HFFc6 (cell line): ENCODE measurements around the gene ZNF679. TPM values are rescaled to one million over a fixed set of nuclear protein-coding genes. Genes with fewer than 3 reads are reported as not detected.
"Not testable (repeated sequence)": the region's sequence is repeated elsewhere in the genome, so short reads cannot be mapped to it uniquely, and the experiment has no call there.

ENCODE experiments used
- DNase-seq: peaks from one replicate; pipeline ENCODE4 v3.0.0-alpha.2; 2018
- H3K27ac Mint-ChIP-seq: 2 replicates; pipeline ENCODE4 v1.8.0; 2020; ENCODE audit warnings: mild to moderate bottlenecking, mixed read lengths
- H3K27me3 Mint-ChIP-seq: 2 replicates; pipeline ENCODE4 v1.8.0; 2021; ENCODE audit warnings: mild to moderate bottlenecking, moderate library complexity, mixed read lengths; ENCODE audit not compliant: insufficient read depth
- H3K36me3 Mint-ChIP-seq: 2 replicates; pipeline ENCODE4 v1.8.0; 2021; ENCODE audit warnings: low read depth, mixed read lengths
- H3K4me1 Mint-ChIP-seq: 2 replicates; pipeline ENCODE4 v1.8.0; 2020; ENCODE audit warnings: low read depth, mixed read lengths
- H3K4me3 Mint-ChIP-seq: 2 replicates; pipeline ENCODE4 v1.8.0; 2020; ENCODE audit warnings: mild to moderate bottlenecking, moderate library complexity, mixed read lengths
- H3K9me3 Mint-ChIP-seq: 2 replicates; pipeline ENCODE4 v1.8.0; 2020; ENCODE audit warnings: mild to moderate bottlenecking, mixed read lengths
- total RNA-seq, 6 experiments: library from RNA; stranded (reverse); fragmentation: NEBNext Ultra II Directional; extraction: Animal tissue kit (Norgen Biotek cat#: 25700); gene quantifications; 2 replicates in 1 of 6; 3 replicates in 5 of 6; pipeline ENCODE4 v1.2.3, GENCODE V29; 2021
- TF ChIP-seq, protein P1 (sequence below): fragments of 200-600 bp; sonication (generic); IDR thresholded peaks from 2 replicates; pipeline ENCODE4 v1.5.0; 2021; ENCODE audit warnings: antibody characterized with exemption, mild to moderate bottlenecking

The ZNF679 gene
- total RNA-seq, 6 experiments from 2014 or later: not detected

DNA sequence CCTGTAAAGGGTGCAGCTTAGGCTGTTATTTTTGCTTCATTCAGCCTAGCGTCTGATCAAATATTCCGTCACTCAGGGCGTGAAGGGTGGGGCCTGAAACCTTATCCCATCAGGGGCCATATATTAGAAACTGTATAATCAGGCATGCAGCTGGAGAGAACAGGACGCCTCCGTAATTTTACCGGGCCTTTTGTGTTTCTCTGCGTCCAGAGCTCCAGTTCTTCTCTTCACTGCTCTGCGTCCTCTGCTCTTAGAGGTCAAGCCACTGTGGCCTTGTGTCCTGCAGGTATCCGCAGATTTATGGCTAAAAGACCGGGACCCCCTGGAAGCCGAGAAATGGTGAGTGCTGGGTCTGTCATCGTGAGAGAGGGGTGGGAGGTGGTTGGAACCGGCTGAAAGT, 21.4 kb upstream of the ZNF679 start, which contains the start of gene ZNF735:
Gene ZNF735 (plus strand): TSS at position 301 of the 400 bp plus-strand sequence. CDS start 0 bp downstream, at position 301.
- no peaks in the 10 kb centered on the region for H3K27me3 Mint-ChIP-seq
- TF ChIP-seq, protein P1, sequence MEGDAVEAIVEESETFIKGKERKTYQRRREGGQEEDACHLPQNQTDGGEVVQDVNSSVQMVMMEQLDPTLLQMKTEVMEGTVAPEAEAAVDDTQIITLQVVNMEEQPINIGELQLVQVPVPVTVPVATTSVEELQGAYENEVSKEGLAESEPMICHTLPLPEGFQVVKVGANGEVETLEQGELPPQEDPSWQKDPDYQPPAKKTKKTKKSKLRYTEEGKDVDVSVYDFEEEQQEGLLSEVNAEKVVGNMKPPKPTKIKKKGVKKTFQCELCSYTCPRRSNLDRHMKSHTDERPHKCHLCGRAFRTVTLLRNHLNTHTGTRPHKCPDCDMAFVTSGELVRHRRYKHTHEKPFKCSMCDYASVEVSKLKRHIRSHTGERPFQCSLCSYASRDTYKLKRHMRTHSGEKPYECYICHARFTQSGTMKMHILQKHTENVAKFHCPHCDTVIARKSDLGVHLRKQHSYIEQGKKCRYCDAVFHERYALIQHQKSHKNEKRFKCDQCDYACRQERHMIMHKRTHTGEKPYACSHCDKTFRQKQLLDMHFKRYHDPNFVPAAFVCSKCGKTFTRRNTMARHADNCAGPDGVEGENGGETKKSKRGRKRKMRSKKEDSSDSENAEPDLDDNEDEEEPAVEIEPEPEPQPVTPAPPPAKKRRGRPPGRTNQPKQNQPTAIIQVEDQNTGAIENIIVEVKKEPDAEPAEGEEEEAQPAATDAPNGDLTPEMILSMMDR: no peak
- H3K4me1 Mint-ChIP-seq: no peaks in the 10 kb centered on the region
- no peak for DNase-seq
- H3K9me3 Mint-ChIP-seq: peaks cover 74% of the 10 kb centered on the region
- no peak within 1 kb of the TSS for H3K4me3 Mint-ChIP-seq
- no peak within 1 kb of the TSS for H3K27ac Mint-ChIP-seq
- H3K36me3 Mint-ChIP-seq: no peaks in the 10 kb centered on the region; the same call in 1 of the 2 replicates

DNA sequence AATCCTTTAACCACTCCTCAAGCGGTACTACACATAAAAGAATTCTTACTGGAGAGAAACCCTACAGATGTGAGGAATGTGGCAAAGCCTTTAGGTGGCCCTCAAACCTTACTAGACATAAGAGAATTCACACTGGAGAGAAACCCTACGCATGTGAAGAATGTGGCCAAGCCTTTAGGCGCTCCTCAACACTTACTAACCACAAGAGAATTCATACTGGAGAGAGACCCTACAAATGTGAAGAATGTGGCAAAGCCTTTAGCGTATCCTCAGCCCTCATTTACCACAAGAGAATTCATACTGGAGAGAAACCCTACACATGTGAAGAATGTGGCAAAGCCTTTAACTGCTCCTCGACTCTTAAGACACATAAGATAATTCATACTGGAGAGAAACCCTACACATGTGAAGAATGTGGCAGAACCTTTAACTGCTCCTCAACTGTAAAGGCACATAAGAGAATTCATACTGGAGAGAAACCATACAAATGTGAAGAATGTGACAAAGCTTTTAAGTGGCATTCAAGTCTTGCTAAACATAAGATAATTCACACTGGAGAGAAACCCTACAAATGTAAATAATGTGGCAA, 8.5 kb upstream of the ZNF679 start:
- peaks cover 26% of the 10 kb centered on the region for H3K36me3 Mint-ChIP-seq
- H3K27me3 Mint-ChIP-seq, H3K4me1 Mint-ChIP-seq, DNase-seq, H3K27ac Mint-ChIP-seq, H3K4me3 Mint-ChIP-seq: not testable (repeated sequence)
- peaks cover 79% of the 10 kb centered on the region for H3K9me3 Mint-ChIP-seq

DNA sequence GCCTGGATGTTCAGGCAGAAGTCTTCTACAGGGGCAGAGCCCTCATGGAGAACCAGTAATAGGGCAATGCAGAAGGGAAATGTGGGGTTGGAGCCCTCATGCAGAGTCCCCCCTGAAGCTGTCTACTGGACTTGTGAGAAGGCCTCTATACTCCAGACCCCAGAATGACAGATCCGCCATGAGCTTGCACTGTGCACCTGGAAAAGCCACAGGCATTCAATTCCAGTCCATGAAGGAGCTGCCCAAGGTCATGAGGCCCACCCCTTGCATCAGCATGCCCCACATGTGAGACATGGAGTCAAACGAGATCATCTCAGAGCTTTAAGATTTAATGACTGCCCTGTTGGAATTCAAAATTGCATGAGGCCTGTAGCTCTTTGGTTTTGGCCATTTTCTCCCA, 4.9 kb upstream of the ZNF679 start:
- Mint-ChIP-seq H3K4me1 (no peaks in the 10 kb centered on the region), H3K27me3 (no peaks in the 10 kb centered on the region), H3K27ac (no peak overlapping the region), H3K36me3 (peaks cover 31% of the 10 kb centered on the region), H3K9me3 (peaks cover 87% of the 10 kb centered on the region), H3K4me3 (no peak overlapping the region)
- TF ChIP-seq, protein P1: no peak
- DNase-seq: no peak

DNA sequence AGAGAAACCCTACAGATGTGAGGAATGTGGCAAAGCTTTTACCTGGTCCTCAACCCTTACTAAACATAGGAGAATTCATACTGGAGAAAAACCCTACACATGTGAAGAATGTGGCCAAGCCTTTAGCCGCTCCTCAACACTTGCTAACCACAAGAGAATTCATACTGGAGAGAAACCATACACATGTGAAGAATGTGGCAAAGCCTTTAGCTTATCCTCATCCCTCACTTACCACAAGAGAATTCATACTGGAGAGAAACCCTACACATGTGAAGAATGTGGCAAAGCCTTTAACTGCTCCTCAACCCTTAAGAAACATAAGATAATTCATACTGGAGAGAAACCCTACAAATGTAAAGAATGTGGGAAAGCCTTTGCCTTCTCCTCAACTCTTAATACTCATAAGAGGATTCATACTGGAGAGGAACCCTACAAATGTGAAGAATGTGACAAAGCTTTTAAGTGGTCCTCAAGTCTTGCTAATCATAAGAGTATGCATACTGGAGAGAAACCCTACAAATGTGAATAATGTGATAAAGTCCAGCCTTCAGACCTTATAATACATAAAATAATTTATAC, 38.2 kb downstream of the ZNF679 start:
- DNase-seq: no peak
- no peaks in the 10 kb centered on the region for H3K27me3 Mint-ChIP-seq
- no peaks in the 10 kb centered on the region for H3K4me1 Mint-ChIP-seq
- H3K4me3 Mint-ChIP-seq: no peak overlapping the region
- TF ChIP-seq, protein P1: no peak
- peaks cover 9% of the 10 kb centered on the region; the same call in 1 of the 2 replicates for H3K36me3 Mint-ChIP-seq
- peaks cover 64% of the 10 kb centered on the region for H3K9me3 Mint-ChIP-seq
- no peak overlapping the region for H3K27ac Mint-ChIP-seq

DNA sequence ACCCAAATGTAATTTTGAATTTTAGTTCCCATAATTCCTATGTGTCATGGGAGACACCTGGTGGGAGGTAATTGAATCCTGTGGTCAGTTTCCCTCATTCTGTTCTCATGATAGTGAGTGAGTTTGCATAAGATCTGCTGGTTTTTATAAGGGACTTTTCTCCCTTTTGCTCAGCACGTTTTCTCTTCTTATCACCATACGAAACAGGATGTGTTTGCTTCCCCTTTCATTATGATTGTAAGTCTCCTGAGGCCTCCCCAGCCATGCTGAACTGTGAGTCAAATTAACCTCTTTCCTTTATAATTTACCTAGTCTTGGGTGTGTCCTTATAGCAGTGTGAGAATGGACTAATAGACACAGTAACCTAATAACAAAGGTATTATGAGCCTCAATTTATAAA, 49.4 kb downstream of the ZNF679 start:
- DNase-seq: no peak
- H3K4me1 Mint-ChIP-seq: no peaks in the 10 kb centered on the region
- H3K9me3 Mint-ChIP-seq: peaks cover 37% of the 10 kb centered on the region
- H3K4me3 Mint-ChIP-seq: no peak overlapping the region
- H3K36me3 Mint-ChIP-seq: 0 out of 2 replicates have a peak, but pooled peaks cover 6% of the 10 kb centered on the region
- TF ChIP-seq, protein P1: no peak
- no peak overlapping the region for H3K27ac Mint-ChIP-seq
- no peaks in the 10 kb centered on the region for H3K27me3 Mint-ChIP-seq

DNA sequence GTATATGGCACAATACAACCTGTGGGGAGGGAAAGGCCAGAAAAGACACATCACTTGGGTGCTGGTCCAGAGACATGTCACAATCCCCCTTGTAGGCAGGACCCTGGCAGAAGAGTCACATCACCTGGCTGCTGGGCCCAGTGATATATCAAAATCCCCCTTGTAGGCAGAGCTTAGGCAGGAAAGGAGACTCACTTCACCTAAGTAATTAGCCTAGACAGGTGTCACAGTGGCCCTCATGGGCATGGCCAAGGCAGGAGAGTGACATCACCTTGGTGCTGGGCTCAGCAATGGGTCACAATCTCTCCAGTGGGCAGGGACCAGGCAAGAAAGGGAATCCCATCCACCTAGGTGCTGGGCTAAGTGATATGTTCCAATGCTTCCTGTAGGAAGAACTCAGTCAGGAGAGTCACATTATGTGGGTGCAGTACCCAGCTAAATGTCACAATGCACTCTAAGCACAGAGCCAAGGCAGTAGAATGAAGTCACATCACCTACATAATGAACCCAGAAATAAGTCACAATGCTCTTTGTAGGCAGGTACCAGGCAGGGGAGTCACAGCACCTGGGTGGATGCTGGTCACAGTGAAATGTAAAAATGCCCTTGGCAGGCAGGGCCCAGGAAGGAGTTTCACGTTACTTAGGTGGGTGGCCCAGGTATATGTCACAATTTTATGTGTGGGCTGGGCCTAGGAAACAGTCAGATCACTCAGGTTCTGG, 66.6 kb downstream of the ZNF679 start:
- Mint-ChIP-seq H3K36me3 (no peaks in the 10 kb centered on the region), H3K4me3 (no peak overlapping the region), H3K27me3 (no peaks in the 10 kb centered on the region), H3K4me1 (no peaks in the 10 kb centered on the region), H3K27ac (no peak overlapping the region), H3K9me3 (peaks cover 26% of the 10 kb centered on the region)
- TF ChIP-seq, protein P1: no peak
- no peak for DNase-seq

DNA sequence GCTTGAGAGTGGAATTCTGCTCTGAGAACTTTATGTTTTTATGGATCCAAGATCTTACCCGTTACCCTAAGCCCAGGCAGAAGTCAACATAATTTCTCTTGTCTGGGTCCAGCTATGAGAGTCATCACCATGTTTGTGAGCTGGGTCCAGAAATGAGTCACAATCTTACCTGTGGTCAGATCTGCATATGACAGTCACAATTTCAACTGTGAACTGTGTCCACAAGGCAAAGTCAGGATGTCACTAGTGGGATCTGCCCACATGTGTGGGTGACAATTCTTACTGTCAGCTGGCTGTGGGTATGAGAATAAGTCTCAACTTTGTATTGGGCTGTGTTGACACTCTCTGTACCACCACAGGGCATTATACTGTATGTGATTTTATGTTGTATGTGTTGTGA, 69.1 kb downstream of the ZNF679 start:
- not testable (repeated sequence) for DNase-seq, H3K4me1 Mint-ChIP-seq, H3K27me3 Mint-ChIP-seq, H3K27ac Mint-ChIP-seq, H3K4me3 Mint-ChIP-seq, H3K36me3 Mint-ChIP-seq
- peaks cover 23% of the 10 kb centered on the region for H3K9me3 Mint-ChIP-seq
